Neuronal stem cell (in vitro differentiated cells): ENCODE results near the gene ZFAND4.
A peak's percentile ranks its signal among the peaks of the same experiment; 100 is the strongest.

Experiments
- DNase-seq: peaks from one replicate; pipeline ENCODE4 v3.0.0-alpha.2; 2013; ENCODE audit warnings: low spot score
- H2AFZ ChIP-seq: one replicate; pipeline ENCODE4 v1.6.1; 2013; ENCODE audit warnings: mild to moderate bottlenecking, low read length, inconsistent platforms
- H2AK5ac ChIP-seq: 2 replicates; pipeline ENCODE4 v1.6.1; 2013; ENCODE audit warnings: low read depth, mild to moderate bottlenecking, inconsistent platforms, low read length, moderate library complexity, mixed read lengths
- H2BK120ac ChIP-seq: 2 replicates; pipeline ENCODE4 v1.6.1; 2013; ENCODE audit warnings: low read depth, mild to moderate bottlenecking, inconsistent platforms, low read length, moderate library complexity, mixed read lengths
- H2BK12ac ChIP-seq: one replicate; pipeline ENCODE4 v1.6.1; 2013; ENCODE audit warnings: low read length, inconsistent platforms
- H2BK15ac ChIP-seq: 2 replicates; pipeline ENCODE4 v1.6.1; 2013; ENCODE audit warnings: mild to moderate bottlenecking, low read length, inconsistent platforms, mixed read lengths
- H2BK5ac ChIP-seq: one replicate; pipeline ENCODE4 v1.6.1; 2013; ENCODE audit warnings: inconsistent platforms, mild to moderate bottlenecking, low read length, moderate library complexity
- H3K14ac ChIP-seq: one replicate; pipeline ENCODE4 v1.6.1; 2013; ENCODE audit warnings: low read length, inconsistent platforms
- H3K18ac ChIP-seq: 2 replicates; pipeline ENCODE4 v1.6.1; 2013; ENCODE audit warnings: low read length, inconsistent platforms
- H3K23ac ChIP-seq: 2 replicates; pipeline ENCODE4 v1.6.1; 2013; ENCODE audit warnings: low read depth, mild to moderate bottlenecking, mixed read lengths, low read length, inconsistent platforms; ENCODE audit not compliant: poor library complexity
- H3K27ac ChIP-seq: replicated peaks from 3 replicates; pipeline ENCODE4 v1.5.1; 2013; ENCODE audit warnings: low read length, inconsistent platforms
- H3K27me3 ChIP-seq, 3 experiments: 2 replicates each; pipeline ENCODE4 v1.6.1; 2013; ENCODE audit warnings: low read length in 3 of 3, mild to moderate bottlenecking in 2 of 3, inconsistent platforms in 1 of 3, low read depth in 1 of 3, mixed read lengths in 1 of 3, moderate library complexity in 1 of 3; ENCODE audit not compliant: control insufficient read depth in 3 of 3, insufficient read depth in 3 of 3
- H3K36me3 ChIP-seq, 2 donors: replicated peaks in 1 of 2; 2 replicates each; pipeline ENCODE4 v1.6.1; 2013; ENCODE audit warnings: low read length in 2 of 2; ENCODE audit not compliant: control insufficient read depth in 2 of 2, insufficient read depth in 2 of 2
- H3K4ac ChIP-seq: 2 replicates; pipeline ENCODE4 v1.6.1; 2013; ENCODE audit warnings: inconsistent platforms, mild to moderate bottlenecking, low read length, moderate library complexity
- H3K4me1 ChIP-seq, 2 donors: 1 replicate in 1 of 2; 2 replicates in 1 of 2; pipeline ENCODE4 v1.6.1; 2013; ENCODE audit warnings: low read length in 2 of 2, low read depth in 1 of 2; ENCODE audit not compliant: control insufficient read depth in 2 of 2, insufficient read depth in 1 of 2
- H3K4me2 ChIP-seq: one replicate; pipeline ENCODE4 v1.6.1; 2013; ENCODE audit warnings: mild to moderate bottlenecking, low read length, inconsistent platforms; ENCODE audit not compliant: insufficient read depth, poor library complexity, severe bottlenecking
- H3K4me3 ChIP-seq, 2 donors: 2 replicates each; pipeline ENCODE4 v1.5.1; 2013; ENCODE audit warnings: low read length in 2 of 2, mild to moderate bottlenecking in 2 of 2, inconsistent platforms in 1 of 2, moderate library complexity in 1 of 2
- H3K79me1 ChIP-seq: one replicate; pipeline ENCODE4 v1.6.1; 2013; ENCODE audit warnings: low read depth, mild to moderate bottlenecking, inconsistent platforms, low read length, moderate library complexity
- H3K9ac ChIP-seq: one replicate; pipeline ENCODE4 v1.6.1; 2013; ENCODE audit warnings: mild to moderate bottlenecking, low read depth, low read length, inconsistent platforms; ENCODE audit not compliant: poor library complexity
- H3K9me3 ChIP-seq, 2 donors: replicated peaks in 1 of 2; 2 replicates each; pipeline versions ENCODE3 to v1.6.1; 2013; ENCODE audit warnings: low read length in 2 of 2, mild to moderate bottlenecking in 2 of 2, inconsistent platforms in 1 of 2, low read depth in 1 of 2, mixed read lengths in 1 of 2, moderate library complexity in 1 of 2; ENCODE audit not compliant: control insufficient read depth in 2 of 2, insufficient read depth in 1 of 2
- H4K8ac ChIP-seq: one replicate; pipeline ENCODE4 v1.6.1; 2013; ENCODE audit warnings: low read depth, mild to moderate bottlenecking, inconsistent platforms, low read length, moderate library complexity
- H4K91ac ChIP-seq: one replicate; pipeline ENCODE4 v1.6.1; 2013; ENCODE audit warnings: low read length, low read depth, mild to moderate bottlenecking, inconsistent platforms; ENCODE audit not compliant: poor library complexity
- WGBS, 2 donors: extraction: QIAGEN DNeasy Blood & Tissue Kit; methylation state at CpG; one replicate each; pipeline ENCODE4 v1.1.7; 2013; ENCODE audit warnings: missing lambda C conversion rate in 2 of 2, mixed read lengths in 1 of 2; ENCODE audit not compliant: insufficient read length in 2 of 2, insufficient replicate concordance in 1 of 2; ENCODE audit errors: extremely low coverage in 2 of 2; 5-methylcytosine and 5-hydroxymethylcytosine counted together

Gene ZFAND4

DNA sequence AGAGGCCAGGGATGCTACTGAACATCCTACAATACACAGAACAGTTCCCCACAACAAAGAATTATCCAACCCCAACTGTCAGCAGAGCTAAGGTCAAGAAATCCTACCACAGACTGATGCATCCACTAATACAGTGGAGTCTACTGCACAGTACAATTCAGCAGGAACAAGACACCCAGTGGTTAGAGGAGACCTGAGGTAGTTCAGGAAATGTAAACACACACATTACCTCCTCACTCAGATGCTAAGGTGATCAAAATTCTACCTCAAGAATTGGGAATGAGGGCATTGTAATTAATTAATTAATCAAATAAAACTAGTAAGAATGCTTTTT is 91.4 kb downstream of the ZFAND4 start:
- no peak overlapping the region for H3K4me2 ChIP-seq
- no peak overlapping the region for H3K18ac ChIP-seq
- no peak overlapping the region for H2AFZ ChIP-seq
- no peak overlapping the region for H4K8ac ChIP-seq
- H4K91ac ChIP-seq = no peak overlapping the region
- H2BK5ac ChIP-seq = no peak overlapping the region
- no peak overlapping the region for H3K9ac ChIP-seq
- no peak overlapping the region for H3K4ac ChIP-seq
- H3K36me3 ChIP-seq = no peaks in the 10 kb centered on the region
- H3K9me3 ChIP-seq = peaks cover 0 to 2% of the 10 kb centered on the region in 2 donors
- H3K14ac ChIP-seq = no peak overlapping the region
- H2AK5ac ChIP-seq = no peak overlapping the region
- no peak overlapping the region for H3K4me3 ChIP-seq
- no peak overlapping the region for H3K23ac ChIP-seq
- H2BK12ac ChIP-seq = no peak overlapping the region
- no peaks in the 10 kb centered on the region for H3K4me1 ChIP-seq
- DNase-seq = no peak
- no peaks in the 10 kb centered on the region for H3K27me3 ChIP-seq
- no peak overlapping the region for H2BK15ac ChIP-seq
- no peak overlapping the region for H3K27ac ChIP-seq
- H3K79me1 ChIP-seq = peaks cover 2% of the 10 kb centered on the region
- H2BK120ac ChIP-seq = no peak overlapping the region

DNA sequence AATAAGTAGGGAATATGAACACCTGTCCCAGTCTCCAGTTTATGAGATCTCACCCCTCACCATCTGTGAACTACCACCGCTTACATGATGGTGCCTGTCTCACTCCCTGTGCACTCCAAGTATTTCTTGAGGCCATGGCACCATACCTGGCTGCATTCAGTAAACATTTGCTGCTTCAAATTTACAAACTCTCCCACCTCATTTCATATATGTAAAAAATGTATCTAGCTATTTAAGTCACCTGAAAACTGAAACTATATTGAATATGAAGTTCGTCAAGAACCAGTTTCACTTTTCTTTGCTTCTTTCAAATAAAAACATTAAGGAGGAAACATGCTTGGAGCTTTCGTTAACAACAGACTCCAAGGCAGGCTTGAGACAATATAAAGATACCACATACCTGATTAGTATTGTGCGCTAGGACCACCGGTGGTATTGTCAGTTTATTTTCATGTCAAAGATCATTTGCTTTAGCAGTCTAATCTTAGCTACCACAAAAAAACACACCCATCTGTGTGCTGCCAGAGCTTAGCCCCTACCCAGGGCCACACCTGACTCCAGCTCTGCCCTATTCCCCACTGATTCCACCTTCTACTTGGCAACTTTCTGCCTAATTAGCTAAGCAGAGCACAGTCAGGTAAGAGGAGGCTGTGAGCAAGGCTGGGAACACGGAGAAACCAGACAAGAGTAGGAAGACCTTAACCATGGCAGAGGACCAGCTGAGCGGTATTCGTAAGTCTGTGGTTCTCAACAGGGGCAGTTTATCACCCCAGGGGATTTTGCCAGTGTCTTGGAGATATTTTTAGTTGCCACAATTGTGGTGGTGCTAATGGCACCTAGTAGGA is 92.0 kb downstream of the ZFAND4 start:
- Histone ChIP-seq H2BK15ac (no peak overlapping the region), H3K36me3 (no peaks in the 10 kb centered on the region), H2AK5ac (no peak overlapping the region), H3K4me3 (peak overlapping the region in 1 of 2 donors; percentile 48), H4K8ac (no peak overlapping the region), H3K4me2 (no peak overlapping the region), H2BK120ac (no peak overlapping the region), H3K14ac (no peak overlapping the region), H4K91ac (no peak overlapping the region), H3K9me3 (no peaks in the 10 kb centered on the region), H3K79me1 (peaks cover 2% of the 10 kb centered on the region), H3K9ac (no peak overlapping the region), H3K27ac (no peak overlapping the region), H2BK12ac (no peak overlapping the region), H3K23ac (no peak overlapping the region), H2AFZ (no peak overlapping the region), H2BK5ac (no peak overlapping the region), H3K4me1 (no peaks in the 10 kb centered on the region), H3K27me3 (no peaks in the 10 kb centered on the region), H3K4ac (no peak overlapping the region), H3K18ac (no peak overlapping the region)
- DNase-seq = no peak
- WGBS, 2 donors = no CpG with 5 or more reads among the region's 8 CpGs

DNA sequence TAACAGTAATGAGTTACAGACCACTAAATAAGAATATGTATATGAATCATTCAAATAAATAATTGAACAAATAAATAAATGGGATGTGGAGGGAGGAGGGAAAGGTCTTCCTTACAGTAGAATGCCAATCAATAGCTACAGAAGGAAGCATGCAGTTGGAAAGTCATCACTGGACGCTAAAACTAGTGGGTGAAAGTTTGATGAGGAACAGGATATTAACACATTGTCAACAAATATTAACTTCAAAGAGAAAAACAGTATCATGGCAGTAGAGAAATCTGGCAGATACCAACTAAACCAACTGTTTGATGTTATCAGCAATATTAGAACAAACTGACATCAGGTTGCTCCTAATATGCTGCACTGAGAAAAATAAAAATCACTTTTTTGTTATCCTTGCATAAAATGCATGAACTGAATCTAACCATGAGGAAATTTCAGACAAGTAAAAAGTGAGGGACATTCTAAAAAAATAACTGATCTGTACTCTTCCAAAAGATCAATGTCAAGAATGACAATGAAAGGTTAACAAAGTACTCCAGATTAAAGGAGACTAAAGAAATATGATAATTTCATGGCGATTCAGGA is 94.1 kb downstream of the ZFAND4 start:
- H3K36me3 ChIP-seq = no peaks in the 10 kb centered on the region
- H3K14ac ChIP-seq = no peak overlapping the region
- no peak overlapping the region for H3K9ac ChIP-seq
- H3K9me3 ChIP-seq = no peaks in the 10 kb centered on the region
- no peak overlapping the region for H4K91ac ChIP-seq
- H2BK120ac ChIP-seq = no peak overlapping the region
- H3K23ac ChIP-seq = no peak overlapping the region
- H4K8ac ChIP-seq = no peak overlapping the region
- no peak overlapping the region for H2AK5ac ChIP-seq
- H2AFZ ChIP-seq = no peak overlapping the region
- no peak overlapping the region for H3K27ac ChIP-seq
- H3K4me1 ChIP-seq = peaks cover 2 to 3% of the 10 kb centered on the region in 2 donors
- peaks cover 2% of the 10 kb centered on the region for H3K79me1 ChIP-seq
- H2BK15ac ChIP-seq = no peak overlapping the region
- no peak overlapping the region for H3K18ac ChIP-seq
- no peak for DNase-seq
- no peak overlapping the region for H3K4ac ChIP-seq
- H3K27me3 ChIP-seq = no peaks in the 10 kb centered on the region
- no peak overlapping the region for H2BK12ac ChIP-seq
- WGBS, 2 donors = no CpG with 5 or more reads among the region's 2 CpGs
- H3K4me3 ChIP-seq = no peak overlapping the region
- no peak overlapping the region for H3K4me2 ChIP-seq
- H2BK5ac ChIP-seq = no peak overlapping the region

DNA sequence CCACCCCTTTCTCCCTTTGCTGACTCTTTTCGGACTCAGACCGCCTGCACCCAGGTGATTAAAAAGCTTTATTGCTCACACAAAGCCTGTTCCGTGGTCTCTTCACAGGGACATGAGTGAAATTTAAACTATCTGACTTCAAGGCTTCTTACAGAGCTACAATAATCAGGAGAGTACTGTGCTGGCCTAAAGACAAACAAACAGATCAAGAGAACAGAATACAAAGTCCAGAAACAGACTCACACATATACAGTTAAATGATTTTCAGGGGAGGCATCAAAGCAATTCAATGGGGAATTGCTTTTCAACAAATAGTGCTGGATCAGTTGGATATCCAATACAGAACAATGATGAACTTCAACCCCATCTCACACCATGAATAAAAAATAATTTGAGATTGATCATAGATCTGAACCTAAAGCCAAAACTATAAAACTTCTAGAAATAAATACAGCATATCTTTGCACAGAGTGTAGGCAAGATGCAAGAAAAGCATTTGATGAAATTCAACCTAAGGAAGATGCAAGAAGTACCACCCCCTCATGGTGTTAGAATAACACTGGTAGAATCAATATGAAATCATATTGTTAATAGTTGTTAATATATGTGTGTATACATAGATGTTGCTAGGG is 96.5 kb downstream of the ZFAND4 start:
- Histone ChIP-seq H3K27me3 (no peaks in the 10 kb centered on the region), H2BK12ac (no peak overlapping the region), H2BK120ac (no peak overlapping the region), H3K18ac (no peak overlapping the region), H4K91ac (no peak overlapping the region), H4K8ac (no peak overlapping the region), H3K4me1 (peaks cover 2 to 3% of the 10 kb centered on the region in 2 donors), H2BK15ac (no peak overlapping the region), H2AK5ac (no peak overlapping the region), H3K23ac (no peak overlapping the region), H3K9me3 (no peaks in the 10 kb centered on the region), H3K14ac (no peak overlapping the region), H3K36me3 (no peaks in the 10 kb centered on the region), H3K4me3 (no peak overlapping the region), H3K79me1 (peaks cover 2% of the 10 kb centered on the region), H3K4me2 (no peak overlapping the region), H3K9ac (no peak overlapping the region), H3K4ac (no peak overlapping the region), H3K27ac (no peak overlapping the region), H2BK5ac (no peak overlapping the region), H2AFZ (no peak overlapping the region)
- no CpG with 5 or more reads among the region's 3 CpGs for WGBS, 2 donors
- no peak for DNase-seq
